IMR-90 (cell line): ENCODE results near the gene RBM8A. TPM values are rescaled to one million over a fixed set of nuclear protein-coding genes. Genes with fewer than 3 reads are reported as not detected.

Experiments used
- ATAC-seq: fragments of 200-7000 bp; cut with Tn5 transposase; 2 replicates; pipeline ENCODE4 v1.9.1; 2020; ENCODE audit warnings: low read depth, mild to moderate bottlenecking, moderate library complexity
- BruUV-seq: library from RNA; stranded (reverse); fragments of 400-500 nt; replicated peaks from 2 replicates; lab custom pipeline; 2021; lab: Mats Ljungman, UMichigan
- CTCF ChIA-PET: fragments of 300-600 bp; formaldehyde crosslinking; extraction: SDS; loops from one replicate; lab custom pipeline; 2021; ENCODE audit warnings: antibody characterized with exemption; lab: Yijun Ruan, JAX
- POLR2A ChIA-PET: fragments of 300-600 bp; sonication (Branson Sonifier 250); formaldehyde crosslinking; loops from one replicate; lab custom pipeline; 2022; ENCODE audit warnings: antibody characterized with exemption; ENCODE audit not compliant: unreplicated experiment; lab: Charles Lee
- DNase-seq: peaks from one replicate; pipeline ENCODE4 v3.0.0; 2013
- H2AFZ ChIP-seq: replicated peaks from 2 replicates; pipeline ENCODE3; 2013; ENCODE audit warnings: low read length, mild to moderate bottlenecking; ENCODE audit not compliant: poor library complexity
- H2AK5ac ChIP-seq: 2 replicates; pipeline ENCODE4 v1.6.1; 2013; ENCODE audit warnings: low read depth, low read length, inconsistent platforms
- H2AK9ac ChIP-seq: replicated peaks from 2 replicates; pipeline ENCODE3; 2013; ENCODE audit warnings: mild to moderate bottlenecking, low read depth, low read length, moderate library complexity; ENCODE audit not compliant: poor library complexity
- H2BK120ac ChIP-seq: 2 replicates; pipeline ENCODE4 v1.6.1; 2013; ENCODE audit warnings: low read depth, low read length, inconsistent platforms
- H2BK15ac ChIP-seq: 3 replicates; pipeline ENCODE4 v1.6.1; 2013; ENCODE audit warnings: low read depth, low read length, inconsistent platforms
- H2BK20ac ChIP-seq: 2 replicates; pipeline ENCODE4 v1.6.1; 2013; ENCODE audit warnings: low read depth, mild to moderate bottlenecking, inconsistent platforms, low read length, moderate library complexity
- H2BK5ac ChIP-seq: 2 replicates; pipeline ENCODE4 v1.6.1; 2013; ENCODE audit warnings: mild to moderate bottlenecking, low read depth, low read length, inconsistent platforms; ENCODE audit not compliant: poor library complexity, severe bottlenecking
- H3K14ac ChIP-seq: replicated peaks from 2 replicates; pipeline ENCODE4 v1.6.1; 2013; ENCODE audit warnings: low read depth, low read length, inconsistent platforms
- H3K18ac ChIP-seq: 2 replicates; pipeline ENCODE4 v1.6.1; 2013; ENCODE audit warnings: low read depth, low read length, control low read depth
- H3K23ac ChIP-seq: 2 replicates; pipeline ENCODE4 v1.6.1; 2013; ENCODE audit warnings: low read depth, low read length, inconsistent platforms
- H3K27ac ChIP-seq: 2 replicates; pipeline ENCODE4 v1.5.1; 2013; ENCODE audit warnings: mild to moderate bottlenecking, control low read depth, low read length; ENCODE audit not compliant: insufficient read depth
- H3K27me3 ChIP-seq: 2 replicates; pipeline ENCODE4 v1.6.1; 2013; ENCODE audit warnings: low read length; ENCODE audit not compliant: control insufficient read depth, insufficient read depth
- H3K36me3 ChIP-seq: 2 replicates; pipeline ENCODE4 v1.6.1; 2013; ENCODE audit warnings: low read length, mixed read lengths; ENCODE audit not compliant: control insufficient read depth, insufficient read depth
- H3K4ac ChIP-seq: 2 replicates; pipeline ENCODE4 v1.6.1; 2013; ENCODE audit warnings: low read depth, low read length, inconsistent platforms
- H3K4me1 ChIP-seq: 2 replicates; pipeline ENCODE4 v1.6.1; 2013; ENCODE audit warnings: low read length, mixed read lengths; ENCODE audit not compliant: control insufficient read depth, insufficient read depth
- H3K4me2 ChIP-seq: 2 replicates; pipeline ENCODE4 v1.6.1; 2013; ENCODE audit warnings: low read depth, mild to moderate bottlenecking, control low read depth, low read length, moderate library complexity
- H3K4me3 ChIP-seq: 2 replicates; pipeline ENCODE4 v1.5.1; 2013; ENCODE audit warnings: low read depth, mild to moderate bottlenecking, control low read depth, low read length, moderate library complexity; ENCODE audit not compliant: insufficient read depth
- H3K56ac ChIP-seq: 2 replicates; pipeline ENCODE4 v1.6.1; 2013; ENCODE audit warnings: low read length, inconsistent platforms; ENCODE audit not compliant: insufficient read depth; ENCODE audit errors: extremely low read depth
- H3K79me1 ChIP-seq, 2 experiments: 2 replicates each; pipeline ENCODE4 v1.6.1; 2013; ENCODE audit warnings: low read length in 2 of 2, inconsistent platforms in 1 of 2, low read depth in 1 of 2
- H3K9ac ChIP-seq: 2 replicates; pipeline ENCODE4 v1.6.1; 2013; ENCODE audit warnings: low read depth, low read length, control low read depth
- H3K9me1 ChIP-seq: 2 replicates; pipeline ENCODE4 v1.6.1; 2013; ENCODE audit warnings: low read length, inconsistent platforms; ENCODE audit not compliant: insufficient read depth
- H3K9me3 ChIP-seq: 2 replicates; pipeline ENCODE4 v1.6.1; 2013; ENCODE audit warnings: low read length; ENCODE audit not compliant: control insufficient read depth, insufficient read depth
- H4K20me1 ChIP-seq: 2 replicates; pipeline ENCODE4 v1.6.1; 2013; ENCODE audit warnings: low read length, inconsistent platforms; ENCODE audit not compliant: insufficient read depth
- H4K5ac ChIP-seq: 2 replicates; pipeline ENCODE4 v1.6.1; 2013; ENCODE audit warnings: mild to moderate bottlenecking, low read depth, low read length, control low read depth
- H4K8ac ChIP-seq, 2 experiments: 2 replicates each; pipeline ENCODE4 v1.6.1; 2013; ENCODE audit warnings: low read depth in 2 of 2, low read length in 2 of 2, control low read depth in 1 of 2, inconsistent platforms in 1 of 2
- H4K91ac ChIP-seq: 2 replicates; pipeline ENCODE4 v1.6.1; 2013; ENCODE audit warnings: low read depth, low read length, inconsistent platforms; ENCODE audit not compliant: insufficient read depth
- CEBPB ChIP-seq: IDR thresholded peaks from 2 replicates; pipeline ENCODE4 v1.6.1; 2012; ENCODE audit warnings: low read depth, low read length, improper control_type of control experiment
- CTCF ChIP-seq: conservative IDR thresholded peaks from 2 replicates; pipeline ENCODE4 v1.5.1; 2012; ENCODE audit warnings: mild to moderate bottlenecking, low read depth, low read length, improper control_type of control experiment
- MAFK ChIP-seq: IDR thresholded peaks from 2 replicates; pipeline ENCODE4 v1.6.1; 2012; ENCODE audit warnings: low read depth, low read length, improper control_type of control experiment
- RFX5 ChIP-seq: IDR thresholded peaks from 2 replicates; pipeline ENCODE4 v1.8.0; 2012; ENCODE audit warnings: low read depth, mild to moderate bottlenecking, low read length, moderate library complexity
- WGBS, 2 experiments: methylation state at CpG; one replicate each; pipeline versions ENCODE4 v1.1.5 to v1.1.7; 2013; ENCODE audit warnings: missing lambda C conversion rate in 2 of 2; ENCODE audit not compliant: insufficient read length in 1 of 2; ENCODE audit errors: extremely low coverage in 2 of 2; 5-methylcytosine and 5-hydroxymethylcytosine counted together
- dilution Hi-C: fragments of 300-500 bp; cut with HindIII; formaldehyde crosslinking; loops from one replicate; pipeline ENCODE4 v1.14.3; 2018; ENCODE audit warnings: low sequenced_read_pairs; ENCODE audit not compliant: unreplicated experiment
- in situ Hi-C: fragments of 300-500 bp; cut with MboI; formaldehyde crosslinking; loops from 3 replicates; pipeline ENCODE4 v1.14.3; 2019; ENCODE audit warnings: low sequenced_read_pairs, inconsistent platforms, mixed read lengths
- intact Hi-C: fragments of 100-400 bp; cut with micrococcal nuclease; formaldehyde crosslinking; loops from 2 replicates; pipeline ENCODE4 v1.10.0; 2022
- polyA plus RNA-seq, 3 experiments: library from polyadenylated mRNA; depleted of rRNA; stranded (reverse); fragments of >200 nt; gene quantifications; 2 replicates each; pipeline ENCODE4 v1.2.3, GENCODE V29; 2012; ENCODE audit warnings: low replicate concordance in 1 of 3
- total RNA-seq: library from RNA; depleted of rRNA; stranded (reverse); fragments of >200 nt; gene quantifications from 2 replicates; pipeline ENCODE4 v1.2.3, GENCODE V29; 2012

Gene RBM8A
- total and polyA plus RNA-seq, 2 of the 4 experiments (the other 2 are of a cell fraction): 94.1 to 251 TPM

GRCh38 chr1:145886816-145887215 lies 40.5 kb downstream of the RBM8A start:
- Histone ChIP-seq H4K91ac (no peak overlapping the region), H3K27ac (no peak overlapping the region), H3K23ac (no peak overlapping the region), H3K14ac (no peak overlapping the region), H2BK120ac (no peak overlapping the region), H3K4me3 (no peak overlapping the region), H3K4ac (no peak overlapping the region), H3K9me3 (no peaks in the 10 kb centered on the region), H2AFZ (no peak overlapping the region), H3K4me1 (peaks cover 8% of the 10 kb centered on the region), H4K20me1 (no peaks in the 10 kb centered on the region), H4K8ac (no peak overlapping the region), H4K5ac (no peak overlapping the region), H2BK20ac (no peak overlapping the region), H3K36me3 (no peaks in the 10 kb centered on the region), H3K9me1 (0 out of 2 replicates have a peak, but pooled peaks cover 3% of the 10 kb centered on the region), H2AK9ac (no peak overlapping the region), H3K9ac (no peak overlapping the region), H3K27me3 (peaks cover 2% of the 10 kb centered on the region; the same call in 1 of the 2 replicates), H2AK5ac (no peak overlapping the region), H3K4me2 (no peak overlapping the region), H3K18ac (no peak overlapping the region), H2BK5ac (no peak overlapping the region), H3K56ac (no peak overlapping the region), H3K79me1 (no peaks in the 10 kb centered on the region), H2BK15ac (no peak overlapping the region)
- intact Hi-C loops (no loop called here), in situ Hi-C loops (no loop called here), dilution Hi-C loops (no loop called here)
- WGBS, 2 experiments: 74% methylated on average over 3 of the region's 8 CpGs; no CpG with 5 or more reads in 1 of the 2 experiments
- DNase-seq: no peak
- TF ChIP-seq MAFK (no peak), CEBPB (no peak), RFX5 (no peak), CTCF (no peak)
- ChIA-PET POLR2A (no interaction called here), CTCF (no interaction called here)
- ATAC-seq: no peak
- BruUV-seq: no TSS peak
